HepG2 (cell line): ENCODE results near the gene TSKU. TPM values are rescaled to one million over a fixed set of nuclear protein-coding genes. Genes with fewer than 3 reads are reported as not detected.

Source experiments
- ATAC-seq: fragments of 200-7000 bp; cut with Tn5 transposase; 3 replicates; pipeline ENCODE4 v1.9.1; 2020; ENCODE audit warnings: mild to moderate bottlenecking, moderate library complexity
- BruUV-seq: library from RNA; stranded (reverse); fragments of 400-500 nt; replicated peaks from 2 replicates; lab custom pipeline; 2021; lab: Mats Ljungman, UMichigan
- CTCF ChIA-PET: fragments of 300-600 bp; formaldehyde crosslinking; extraction: SDS; loops from one replicate; lab custom pipeline; 2021; ENCODE audit warnings: low total read pairs, inconsistent platforms, low intra/inter-chr PET ratio; lab: Yijun Ruan, JAX
- POLR2A ChIA-PET: fragments of 350-600 bp; sonication (Branson Sonifier 250); formaldehyde crosslinking; loops from one replicate; lab custom pipeline; 2020; ENCODE audit warnings: antibody characterized with exemption, inconsistent platforms; lab: Yijun Ruan, JAX
- DNase-seq: peaks from one replicate; pipeline ENCODE4 v3.0.0-alpha.2; 2015; ENCODE audit warnings: low spot score
- FAIRE-seq: peaks from 3 replicates; lab custom pipeline; 2011; peaks lifted over from hg19 to GRCh38; lab: Jason Lieb, UNC
- H2AFZ ChIP-seq: one replicate; pipeline ENCODE4 v1.6.1; 2011; ENCODE audit warnings: low read length, inconsistent platforms
- H3K27ac ChIP-seq: fragments of 300-600 bp; 3 replicates; pipeline ENCODE4 v1.8.0; 2011; ENCODE audit warnings: mixed run types, mild to moderate bottlenecking, mixed read lengths, low read length, inconsistent platforms; ENCODE audit not compliant: insufficient read depth; ENCODE audit errors: extremely low read length
- H3K27me3 ChIP-seq, 2 experiments: fragments of 200-600 bp in 1 of 2; 2 replicates in 1 of 2; 3 replicates in 1 of 2; pipeline versions ENCODE4 v1.6.0 to v1.8.0; 2011; ENCODE audit warnings: low read length in 2 of 2, mild to moderate bottlenecking in 2 of 2, moderate library complexity in 2 of 2, inconsistent platforms in 1 of 2; ENCODE audit not compliant: insufficient read depth in 2 of 2, control insufficient read depth in 1 of 2
- H3K36me3 ChIP-seq, 2 experiments: fragments of 200-600 bp in 1 of 2; replicated peaks in 1 of 2; 2 replicates in 1 of 2; 3 replicates in 1 of 2; pipeline versions ENCODE4 v1.5.1 to v1.8.0; 2011; ENCODE audit warnings: low read length in 2 of 2, inconsistent platforms in 1 of 2; ENCODE audit not compliant: insufficient read depth in 2 of 2, control insufficient read depth in 1 of 2
- H3K4me1 ChIP-seq: 2 replicates; pipeline ENCODE4 v1.5.1; 2012; ENCODE audit warnings: low read length, inconsistent platforms; ENCODE audit not compliant: insufficient read depth
- H3K4me2 ChIP-seq: 2 replicates; pipeline ENCODE4 v1.6.0; 2011; ENCODE audit warnings: low read depth, low read length, inconsistent platforms
- H3K4me3 ChIP-seq, 3 experiments: fragments of 200-600 bp in 1 of 3; sonication (generic), shearing (Covaris generic) in 1 of 3; replicated peaks in 1 of 3; 2 replicates each; pipeline ENCODE4 v1.5.1; 2011 to 2016; ENCODE audit warnings: low read length in 3 of 3, inconsistent platforms in 2 of 3, low read depth in 2 of 3, mild to moderate bottlenecking in 2 of 3, control low read depth in 1 of 3, mixed read lengths in 1 of 3; ENCODE audit not compliant: insufficient read depth in 1 of 3
- H3K79me2 ChIP-seq: one replicate; pipeline ENCODE4 v1.6.1; 2011; ENCODE audit warnings: low read length, inconsistent platforms; ENCODE audit not compliant: insufficient read depth
- H3K9ac ChIP-seq: 2 replicates; pipeline ENCODE4 v1.6.0; 2011; ENCODE audit warnings: mild to moderate bottlenecking, low read depth, low read length, inconsistent platforms; ENCODE audit not compliant: insufficient read depth
- H3K9me3 ChIP-seq: 2 replicates; pipeline ENCODE4 v1.5.1; 2012; ENCODE audit warnings: mild to moderate bottlenecking, low read length
- H4K20me1 ChIP-seq: 2 replicates; pipeline ENCODE4 v1.6.0; 2011; ENCODE audit warnings: inconsistent platforms, mild to moderate bottlenecking, low read length, moderate library complexity; ENCODE audit not compliant: insufficient read depth
- CBX5 ChIP-seq: sonication (generic); formaldehyde crosslinking; IDR thresholded peaks from 2 replicates; pipeline ENCODE4 v1.4.0; 2020; ENCODE audit warnings: missing genetic modification reagents, borderline replicate concordance
- CC2D1A ChIP-seq: sonication (generic); formaldehyde crosslinking; IDR thresholded peaks from 2 replicates; pipeline ENCODE4 v1.8.1; 2023; ENCODE audit warnings: mild to moderate bottlenecking, missing genetic modification reagents
- CEBPB ChIP-seq: IDR thresholded peaks from 2 replicates; pipeline ENCODE4 v1.6.1; 2011; ENCODE audit warnings: low read depth, low read length, improper control_type of control experiment, borderline replicate concordance
- HMGXB3 ChIP-seq: sonication (generic); formaldehyde crosslinking; IDR thresholded peaks from 2 replicates; pipeline ENCODE4 v1.4.0; 2020; ENCODE audit warnings: missing genetic modification reagents, borderline replicate concordance
- MAFK ChIP-seq, 2 experiments: IDR thresholded peaks in 1 of 2; conservative IDR thresholded peaks in 1 of 2; 2 replicates each; pipeline ENCODE4 v1.6.1; 2011; ENCODE audit warnings: improper control_type of control experiment in 2 of 2, low read length in 2 of 2
- MNT ChIP-seq: fragments of 450-650 bp; IDR thresholded peaks from 2 replicates; pipeline ENCODE4 v1.6.1; 2016
- RFXANK ChIP-seq: IDR thresholded peaks from 2 replicates; pipeline ENCODE4 v1.6.1; 2016
- TERF1 ChIP-seq: sonication (generic); formaldehyde crosslinking; IDR thresholded peaks from 2 replicates; pipeline ENCODE4 v1.8.0; 2022; ENCODE audit warnings: mild to moderate bottlenecking, missing genetic modification reagents, moderate library complexity
- ZBTB4 ChIP-seq: sonication (generic); formaldehyde crosslinking; IDR thresholded peaks from 2 replicates; pipeline ENCODE4 v1.4.0; 2020; ENCODE audit warnings: missing genetic modification reagents, mild to moderate bottlenecking, borderline replicate concordance
- ZFP36L1 ChIP-seq: sonication (generic); formaldehyde crosslinking; IDR thresholded peaks from 2 replicates; pipeline ENCODE4 v1.8.0; 2022; ENCODE audit warnings: mild to moderate bottlenecking, missing genetic modification reagents, moderate library complexity
- ZFYVE20 ChIP-seq: sonication (generic); formaldehyde crosslinking; IDR thresholded peaks from 2 replicates; pipeline ENCODE4 v1.8.0; 2023; ENCODE audit warnings: low read depth, mild to moderate bottlenecking, moderate library complexity, missing genetic modification reagents, borderline replicate concordance
- ZNF282 ChIP-seq: fragments of 450-650 bp; IDR thresholded peaks from 2 replicates; pipeline ENCODE4 v1.6.1; 2018; ENCODE audit not compliant: partially characterized antibody
- ZNF333 ChIP-seq: sonication (generic); formaldehyde crosslinking; IDR thresholded peaks from 2 replicates; pipeline ENCODE4 v1.4.0; 2020; ENCODE audit warnings: mild to moderate bottlenecking, missing genetic modification reagents, borderline replicate concordance
- WGBS: methylation state at CpG from one replicate; pipeline ENCODE4 v1.1.6; 2017; ENCODE audit warnings: low lambda C conversion rate; 5-methylcytosine and 5-hydroxymethylcytosine counted together
- in situ Hi-C: cut with HindIII; loops from 2 replicates; pipeline ENCODE4 v1.10.0; 2017; ENCODE audit warnings: low pct_unique_long_range_greater_than_20kb; ENCODE audit not compliant: extremely low pct_ligation_motif_present
- intact Hi-C: fragments of 100-400 bp; cut with micrococcal nuclease; formaldehyde crosslinking; loops from one replicate; pipeline ENCODE4 v1.10.0; 2022; ENCODE audit not compliant: unreplicated experiment
- polyA plus RNA-seq, 8 experiments: library from polyadenylated mRNA; depleted of rRNA in 3 of 8; stranded (reverse) in 7 of 8; unstranded in 1 of 8; fragments of >200 nt; fragmentation: Illumina TruSeq in 4 of 8; extraction: Trizol in 4 of 8; gene quantifications; 2 replicates each; pipeline versions ENCODE4 v1.2.1 to v1.2.3, GENCODE V29; 2011 to 2016; ENCODE audit warnings: low read depth in 4 of 8, missing spikeins in 1 of 8, mixed read lengths in 1 of 8; ENCODE audit not compliant: insufficient read depth in 1 of 8
- total RNA-seq, 5 experiments: library from RNA; depleted of rRNA; stranded (reverse); fragments of >200 nt; fragmentation: Illumina TruSeq; extraction: Trizol; gene quantifications; 2 replicates each; pipeline ENCODE4 v1.2.3, GENCODE V29; 2016; ENCODE audit warnings: low read depth in 1 of 5

The TSKU gene
- total and polyA plus RNA-seq, 2 of the 13 experiments (the other 11 are each of a cell fraction or from before 2014, with no cell fraction given): 20.3 to 21.4 TPM

GRCh38 chr11:76753449-76753848, 29.7 kb upstream of the TSKU start (continued):
- TF ChIP-seq ZBTB4 (CRISPR knock-in tag) (no peak), ZNF282 (no peak), RFXANK (CRISPR knock-in tag) (no peak), ZFYVE20 (no peak), CBX5 (no peak), MNT (no peak)

GRCh38 chr11:76753950-76754349, 29.2 kb upstream of the TSKU start:
- no peaks in the 10 kb centered on the region for H3K36me3 ChIP-seq
- H3K4me1 ChIP-seq: peaks cover 17% of the 10 kb centered on the region
- intact Hi-C loops: no loop called here
- H3K9ac ChIP-seq: no peak overlapping the region
- H3K27ac ChIP-seq: no peak overlapping the region
- H3K4me3 ChIP-seq: no peak overlapping the region
- H3K79me2 ChIP-seq: no peaks in the 10 kb centered on the region
- ATAC-seq (peak; percentile 14; the same call in 1 of the 3 replicates), DNase-seq (no peak), FAIRE-seq (no peak)
- 80% methylated on average over 10 of the region's 10 CpGs for WGBS
- no TSS peak for BruUV-seq
- no peaks in the 10 kb centered on the region for H3K9me3 ChIP-seq
- H4K20me1 ChIP-seq: no peaks in the 10 kb centered on the region
- H2AFZ ChIP-seq: no peak overlapping the region
- CTCF ChIA-PET: no interaction called here
- in situ Hi-C loops: no loop called here
- H3K27me3 ChIP-seq: peaks cover 0 to 3% of the 10 kb centered on the region in 2 experiments; a peak in 2 of 5 replicates
- POLR2A ChIA-PET: interaction anchor here (1.2 kb wide), 1 partner anchor 12 kb away, joined by 4 read pairs; no protein-coding TSS in a partner anchor
- no peak overlapping the region for H3K4me2 ChIP-seq
- TF ChIP-seq ZNF333 (no peak), ZFP36L1 (CRISPR knock-in tag) (no peak), HMGXB3 (CRISPR knock-in tag) (no peak), MAFK (conservative IDR thresholded peaks at IDR 0.05 in 1 of 2, IDR thresholded peaks at IDR 0.05 in 1 of 2; ENCODE audit: low read length in 2 of 2) (no peak), CEBPB (no peak), CC2D1A (CRISPR knock-in tag) (no peak), TERF1 (CRISPR knock-in tag) (no peak)
